DMS79 (cell line): ENCODE measurements around the gene PLXNA4.

Experiments used
- DNase-seq: peaks from one replicate; lab custom pipeline; 2025; lab: John Stamatoyannopoulos, UW

Gene PLXNA4

DNA sequence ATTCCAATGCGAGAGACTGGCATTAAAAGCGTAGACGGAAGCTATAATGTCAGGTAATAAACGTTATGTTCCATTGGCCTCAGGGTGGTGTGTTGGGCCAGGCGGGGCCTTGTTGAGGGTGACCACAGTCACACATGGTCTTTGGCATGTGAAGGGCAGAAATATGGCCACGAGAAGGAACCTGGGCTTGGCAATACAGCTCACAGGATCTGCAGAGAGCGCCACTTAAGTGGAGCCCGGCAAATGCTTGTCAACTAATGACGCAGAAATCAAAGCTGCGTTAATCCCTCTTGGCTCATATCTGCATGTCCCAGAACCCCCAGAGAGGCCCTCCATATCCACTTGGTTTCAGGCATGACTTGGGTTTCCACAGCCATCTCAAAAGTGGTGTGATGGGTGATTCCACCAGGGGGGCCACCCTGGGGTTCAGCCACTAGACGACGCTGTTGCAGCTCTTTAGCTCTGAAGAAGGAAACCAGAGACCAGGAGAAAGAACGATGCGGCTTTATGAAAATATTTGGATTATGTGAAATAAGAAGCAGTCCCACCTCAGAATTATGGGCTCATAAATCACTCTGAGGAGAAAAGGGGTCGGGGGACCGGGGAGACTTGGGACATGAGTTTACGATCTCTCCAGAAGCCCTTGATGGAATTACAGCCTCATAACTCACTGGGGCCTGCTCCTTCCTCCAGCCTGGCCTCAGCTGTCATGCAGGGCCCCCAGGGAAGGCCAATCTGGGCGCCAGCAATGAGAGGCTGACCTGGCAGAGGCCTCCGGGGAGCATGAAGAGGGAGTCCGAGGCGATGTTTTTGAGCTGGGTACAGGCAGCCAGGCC, 462.5 kb downstream of the PLXNA4 start:
- DNase-seq, result peak; percentile 99

DNA sequence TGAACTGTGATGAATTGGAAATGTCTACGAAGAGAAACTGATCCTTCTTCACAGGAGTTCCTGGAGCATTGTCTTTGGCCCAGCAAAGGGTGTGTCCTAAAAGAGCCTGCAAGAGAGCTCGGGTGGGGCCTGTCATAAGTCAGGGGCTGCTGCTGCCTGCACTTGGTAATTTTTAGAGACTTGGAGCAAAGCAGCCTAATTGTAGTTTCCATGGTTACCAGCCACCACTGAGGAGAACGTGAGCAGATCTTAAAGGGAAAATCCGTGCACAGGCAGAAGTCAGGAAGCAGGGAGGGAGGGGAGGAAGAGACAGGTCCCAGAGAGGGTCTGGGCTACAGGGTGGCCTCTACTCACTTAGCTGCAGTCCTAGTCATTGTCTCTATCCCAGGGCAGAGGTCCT, 463.6 kb downstream of the PLXNA4 start:
- peak; percentile 18 for DNase-seq

DNA sequence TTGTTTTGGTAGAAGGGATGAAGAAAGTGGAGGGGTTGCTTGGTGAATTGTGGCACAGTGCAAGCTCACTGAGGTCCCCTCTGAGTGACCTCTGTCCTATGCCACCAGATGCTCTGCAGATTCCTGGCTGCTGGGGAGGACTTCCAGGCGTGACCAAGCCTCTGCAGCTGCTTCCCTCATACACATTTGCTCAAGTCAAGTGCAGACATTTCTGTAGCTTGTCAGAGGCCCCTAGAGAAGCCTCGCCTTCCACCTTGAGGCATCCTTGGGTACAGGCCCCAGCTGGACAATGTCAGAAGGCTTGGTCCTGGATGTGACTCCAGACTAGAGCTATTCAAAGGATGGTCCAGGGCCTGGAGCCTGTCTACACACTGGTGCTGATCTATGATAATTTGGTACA, 464.2 kb downstream of the PLXNA4 start:
- no peak for DNase-seq

DNA sequence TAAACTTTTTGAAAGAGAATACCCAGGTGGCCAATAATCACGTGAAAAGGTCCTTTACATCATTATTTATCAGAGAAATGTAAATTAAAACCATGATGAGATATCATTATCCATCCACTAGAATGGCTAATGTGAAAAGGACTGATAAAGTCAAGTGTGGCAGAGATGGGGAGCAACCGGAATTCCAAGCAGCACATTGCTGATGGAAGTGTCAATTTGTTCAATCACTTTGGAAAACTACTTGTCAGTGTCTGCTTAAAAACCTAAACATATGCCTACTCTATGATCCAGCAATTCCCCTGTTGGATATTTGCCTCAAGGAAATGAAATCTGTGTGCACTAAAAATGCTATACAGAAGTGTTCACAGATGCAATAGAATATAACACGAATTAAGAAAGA, 465.6 kb downstream of the PLXNA4 start:
- DNase-seq, result no peak

DNA sequence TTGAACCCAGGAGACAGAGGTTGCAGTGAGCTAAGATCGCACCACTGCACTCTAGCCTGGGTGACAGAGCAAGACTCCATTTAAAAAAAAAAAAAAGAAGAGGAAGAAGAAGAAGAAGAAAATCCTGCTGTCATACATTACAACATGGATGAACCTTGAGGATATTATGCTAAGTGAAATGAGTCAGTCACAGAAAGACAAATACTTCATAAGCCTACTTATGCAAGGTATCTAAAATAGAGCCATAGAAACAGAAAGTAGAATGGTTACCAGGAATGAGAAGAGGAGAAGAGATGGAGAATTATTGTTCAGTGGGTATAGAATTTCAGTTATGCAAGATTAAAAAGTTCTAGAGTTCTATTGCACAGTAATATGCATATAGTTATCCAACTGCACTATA, 466.5 kb downstream of the PLXNA4 start:
- DNase-seq, result no peak

DNA sequence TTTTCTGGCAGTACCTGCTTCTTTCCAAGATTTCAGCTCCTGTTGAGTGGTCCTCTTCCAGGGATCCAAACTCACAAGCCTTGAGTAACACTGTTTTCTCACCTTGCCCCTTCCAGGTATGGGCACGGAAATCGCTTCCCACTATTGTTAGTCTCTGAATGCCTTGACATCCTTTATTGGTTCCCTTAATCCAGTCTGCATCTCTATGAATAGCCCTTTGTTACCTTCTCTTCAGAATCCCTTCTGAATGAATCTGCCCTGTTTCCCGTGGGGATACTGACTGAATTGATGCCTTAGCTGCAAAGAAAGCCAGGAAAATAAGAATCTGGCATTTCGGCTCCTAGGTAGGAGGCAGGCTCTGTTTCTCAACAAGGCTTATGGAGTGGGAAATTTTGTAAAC, 467.7 kb downstream of the PLXNA4 start:
- no peak for DNase-seq

DNA sequence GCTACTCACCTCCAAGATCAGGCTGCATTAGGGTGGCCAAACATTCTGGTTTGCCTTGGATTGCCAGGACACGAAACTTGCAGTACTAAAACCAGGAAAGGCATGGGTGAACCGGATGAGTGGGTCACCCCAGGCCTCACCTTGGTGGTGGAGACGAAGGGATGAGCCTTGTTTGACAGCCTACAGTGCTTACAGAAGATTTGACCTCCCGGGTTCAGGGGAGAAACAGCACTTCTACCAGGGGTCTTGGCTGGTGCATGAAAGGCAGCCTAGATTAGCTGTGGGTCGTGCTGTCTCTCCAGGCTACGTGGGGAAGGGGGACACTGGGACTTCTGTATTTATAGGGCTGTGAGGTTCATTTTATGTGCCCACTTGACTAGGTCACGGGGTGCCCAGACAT, 469.8 kb downstream of the PLXNA4 start:
- DNase-seq, result no peak

DNA sequence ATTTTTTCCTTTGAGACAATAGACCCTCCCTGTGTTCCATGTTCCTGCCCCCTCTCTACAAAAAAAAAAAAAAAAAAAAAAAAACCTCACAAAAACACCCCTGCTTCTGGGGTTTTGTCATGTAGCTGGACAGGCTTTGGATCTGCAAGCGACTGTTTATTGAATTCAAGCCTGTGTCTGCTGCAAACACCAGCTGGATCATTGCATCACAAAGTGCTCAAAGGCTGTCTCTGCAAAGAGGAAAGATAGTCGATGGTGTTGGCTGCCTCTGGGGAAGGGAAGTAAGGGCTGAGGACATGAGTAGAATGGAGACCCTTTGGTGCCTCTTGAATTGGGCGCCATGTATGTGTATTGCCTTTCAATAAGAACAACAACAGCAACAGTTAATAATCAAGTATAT, 471.2 kb downstream of the PLXNA4 start:
- DNase-seq, result no peak

DNA sequence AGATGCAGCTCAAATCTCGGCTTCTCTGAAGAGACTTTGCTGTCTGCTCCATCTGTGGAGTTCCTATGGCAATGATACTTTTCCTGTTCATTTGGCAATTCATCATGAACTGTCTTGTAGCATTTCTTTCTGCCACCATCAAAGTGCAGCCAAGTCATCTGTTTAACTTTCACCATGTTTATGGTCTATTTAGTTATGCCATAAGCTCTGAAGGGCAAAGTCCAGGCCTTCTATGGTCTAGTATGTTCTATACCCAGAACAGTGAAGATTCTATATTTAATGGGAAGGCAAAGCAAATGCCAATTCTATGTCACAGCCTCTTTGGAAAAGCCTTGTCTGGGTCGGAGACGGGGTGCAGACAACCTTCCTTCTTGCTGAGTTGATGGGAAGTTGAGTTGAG, 472.6 kb downstream of the PLXNA4 start:
- no peak for DNase-seq

DNA sequence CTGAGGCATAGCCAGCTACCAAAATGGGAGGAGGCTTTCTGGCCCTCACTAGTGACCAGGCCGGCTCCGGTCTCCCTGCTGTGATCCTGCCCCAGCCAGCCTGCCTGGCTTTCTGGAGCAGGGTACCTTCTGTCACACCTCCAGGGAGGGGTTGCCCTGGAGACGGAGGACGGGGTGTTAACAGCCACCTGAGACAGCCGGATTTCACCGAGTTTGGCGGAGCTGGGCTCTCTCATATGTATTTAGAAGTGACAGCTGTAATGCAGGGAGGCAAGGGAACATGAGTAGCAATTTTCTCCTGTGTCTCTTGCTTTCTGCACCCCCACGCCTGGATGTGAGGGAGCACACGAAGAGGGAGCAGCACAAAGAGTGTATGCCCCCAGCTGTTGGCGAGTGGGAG, 473.3 kb downstream of the PLXNA4 start:
- DNase-seq, result no peak

DNA sequence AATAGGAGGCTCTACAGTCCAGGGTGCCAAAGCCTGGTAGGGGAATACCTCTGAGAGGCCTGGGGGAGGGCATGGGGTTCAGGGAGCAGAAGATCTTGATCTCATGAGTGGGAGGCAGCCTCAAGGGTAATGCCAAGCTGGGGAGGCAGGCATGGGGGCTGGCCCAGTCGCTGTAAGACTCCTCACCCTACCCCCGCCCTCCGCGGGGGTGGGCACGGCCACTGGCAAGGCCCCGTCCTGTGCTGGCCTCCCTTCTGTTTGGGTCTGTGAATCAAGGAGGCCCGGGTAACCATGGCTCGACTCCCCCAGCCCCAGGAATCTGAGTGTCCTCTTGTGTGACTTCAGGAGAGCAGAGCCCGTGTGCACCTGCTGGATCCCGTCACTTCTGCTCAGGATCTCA, 473.9 kb downstream of the PLXNA4 start:
- DNase-seq, result no peak

DNA sequence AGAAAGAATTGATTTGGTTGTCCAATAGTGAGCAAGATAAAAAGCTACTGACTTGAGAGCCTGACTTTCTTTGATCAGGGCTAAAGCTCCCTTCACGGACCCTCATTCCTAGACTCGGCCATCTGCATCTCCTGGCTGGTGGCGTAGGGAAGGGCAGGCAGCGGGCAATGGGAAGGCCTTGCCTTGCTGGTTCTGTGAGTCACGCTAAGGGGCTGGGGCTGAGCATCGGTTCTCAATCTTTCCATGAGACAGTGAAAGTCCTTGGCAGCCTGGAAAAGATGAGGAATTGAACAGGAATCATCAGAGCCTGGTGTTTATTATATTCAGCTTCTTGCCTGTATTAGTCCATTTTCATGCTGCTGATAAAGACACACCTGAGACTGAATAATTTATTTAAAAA, 475.3 kb downstream of the PLXNA4 start:
- no peak for DNase-seq

DNA sequence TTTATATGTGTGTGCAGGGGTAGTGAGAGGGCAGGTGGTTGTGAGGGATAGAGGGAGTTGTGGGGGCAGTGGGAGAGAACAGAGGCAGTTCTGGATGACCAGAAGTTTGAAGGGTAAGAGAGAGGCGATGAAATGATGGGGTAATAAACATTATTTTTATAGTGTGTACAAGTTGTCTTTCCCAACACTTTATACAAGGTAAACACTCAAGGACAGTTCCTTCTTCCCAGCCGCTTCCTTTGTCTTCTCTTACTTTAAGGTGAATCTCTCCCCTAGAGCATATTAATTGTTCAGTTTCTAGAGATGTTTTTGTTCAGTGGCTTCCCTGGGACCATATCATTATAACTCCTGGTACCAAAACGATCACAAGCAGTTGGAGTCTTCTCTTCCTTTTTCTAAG, 475.8 kb downstream of the PLXNA4 start:
- DNase-seq, result no peak

DNA sequence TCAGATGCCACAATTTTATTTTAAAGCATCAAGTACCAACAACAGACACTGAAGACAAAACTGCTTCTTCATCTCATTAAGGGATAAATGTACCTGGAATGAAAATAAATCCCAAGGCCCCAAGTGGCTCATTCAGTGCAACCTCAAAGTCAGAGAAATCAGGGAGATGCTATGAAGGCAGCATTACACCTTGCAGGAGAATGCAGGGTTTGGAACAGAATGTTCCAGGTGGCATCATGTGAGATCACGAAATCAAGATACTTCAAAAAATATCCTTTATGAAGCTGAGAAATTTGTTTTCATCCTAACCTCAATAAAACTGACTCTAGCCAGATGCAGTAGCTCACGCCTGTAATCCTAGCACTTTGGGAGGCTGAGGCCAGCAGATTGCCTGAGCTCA, 477.1 kb downstream of the PLXNA4 start:
- no peak for DNase-seq

DNA sequence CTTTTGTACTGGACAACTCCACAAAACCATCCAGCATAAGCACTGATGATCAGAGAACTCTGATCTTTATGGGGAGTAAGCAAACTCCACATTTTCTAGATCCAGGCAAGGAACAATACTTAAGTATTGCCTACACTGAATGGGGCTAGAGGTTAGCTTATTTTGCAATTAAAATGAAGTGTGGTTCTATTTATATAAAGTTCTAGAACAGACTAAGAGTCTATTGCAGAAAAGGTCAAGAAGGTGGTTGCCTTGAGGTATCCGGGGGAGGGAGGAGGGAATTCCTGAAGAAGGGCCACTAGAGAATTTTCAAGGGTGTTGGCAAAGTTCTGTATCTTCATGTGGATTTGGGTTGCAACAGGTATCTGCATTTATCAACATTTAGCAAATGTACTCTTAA, 477.9 kb downstream of the PLXNA4 start:
- DNase-seq, result no peak

DNA sequence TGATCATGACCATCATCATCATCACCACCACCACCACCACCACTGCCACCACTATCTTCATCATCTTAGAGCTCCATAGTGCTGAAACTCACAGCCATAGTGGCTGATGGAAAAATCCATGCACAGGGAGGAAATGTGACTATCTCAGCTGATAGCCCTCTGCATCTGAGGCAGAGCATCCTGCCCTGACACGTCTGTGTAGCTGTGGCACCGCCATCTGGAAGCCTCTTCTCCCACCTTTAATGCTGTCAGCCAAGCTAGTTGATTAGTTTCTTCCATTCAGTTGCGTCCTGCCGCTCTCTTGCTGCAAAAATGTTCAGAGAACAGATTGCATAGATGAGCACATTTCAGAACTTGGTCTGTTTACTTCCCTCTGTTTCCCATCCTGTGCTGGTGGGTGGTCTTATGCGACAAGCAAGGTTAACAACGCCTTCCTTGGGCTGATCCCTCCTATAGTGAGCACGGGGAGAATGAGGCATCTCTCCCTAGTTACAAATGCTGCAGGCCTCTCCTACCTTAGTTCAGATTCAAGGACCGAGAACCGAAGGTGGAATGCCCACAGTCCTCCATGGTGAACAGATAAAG, 478.6 kb downstream of the PLXNA4 start:
- DNase-seq, result no peak

DNA sequence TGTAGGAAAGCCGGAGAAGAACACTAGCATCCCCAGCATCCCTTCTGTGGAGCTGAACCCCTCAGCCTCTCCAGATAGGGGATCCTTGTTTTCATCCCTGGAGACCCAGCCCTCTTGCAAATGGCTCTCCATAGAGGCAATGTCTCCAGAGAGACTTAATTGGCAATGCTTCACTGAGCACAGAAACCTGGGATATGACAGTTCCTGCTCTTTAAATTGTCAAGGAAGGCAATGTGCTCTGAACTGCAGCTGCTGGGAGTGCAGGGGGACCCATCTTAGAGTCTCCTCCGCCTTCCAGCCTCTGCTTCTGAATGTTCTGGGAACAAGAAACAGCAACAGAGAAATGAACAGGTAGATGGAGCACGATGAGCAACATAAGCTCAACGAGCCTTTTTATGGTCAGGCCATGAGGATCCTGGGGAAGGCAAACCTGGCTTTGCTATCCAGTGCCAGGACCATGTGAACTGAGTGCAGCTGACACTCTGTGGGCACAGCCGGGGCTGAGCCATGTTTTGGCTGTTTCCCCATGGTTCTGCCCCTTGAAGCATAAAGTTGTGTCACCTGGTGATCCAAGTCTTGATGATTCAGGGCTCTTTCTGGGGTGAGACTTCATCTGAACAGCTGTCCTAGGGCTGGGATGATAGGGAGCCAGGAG, 481.0 kb downstream of the PLXNA4 start:
- DNase-seq, result no peak

DNA sequence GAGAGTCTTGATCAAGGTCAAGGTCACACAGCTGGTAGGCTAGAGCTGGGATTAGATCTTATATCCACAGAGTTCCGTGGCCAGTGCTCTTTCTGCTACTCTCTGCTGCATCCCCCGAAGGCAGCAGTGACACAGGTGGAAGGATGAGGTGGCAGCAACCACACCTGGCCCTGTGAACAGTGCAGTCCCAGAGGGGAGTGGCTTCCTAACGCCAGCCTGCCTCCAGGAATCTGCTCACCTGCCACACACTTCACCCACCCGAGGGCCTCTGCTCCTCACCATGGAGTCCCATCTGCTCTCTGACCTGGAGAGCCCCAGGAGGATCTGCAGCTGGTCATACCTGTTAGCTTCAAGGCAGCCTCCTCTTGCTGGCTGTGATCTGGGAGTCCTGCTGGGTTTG, 484.2 kb downstream of the PLXNA4 start:
- DNase-seq, result peak; percentile 23

DNA sequence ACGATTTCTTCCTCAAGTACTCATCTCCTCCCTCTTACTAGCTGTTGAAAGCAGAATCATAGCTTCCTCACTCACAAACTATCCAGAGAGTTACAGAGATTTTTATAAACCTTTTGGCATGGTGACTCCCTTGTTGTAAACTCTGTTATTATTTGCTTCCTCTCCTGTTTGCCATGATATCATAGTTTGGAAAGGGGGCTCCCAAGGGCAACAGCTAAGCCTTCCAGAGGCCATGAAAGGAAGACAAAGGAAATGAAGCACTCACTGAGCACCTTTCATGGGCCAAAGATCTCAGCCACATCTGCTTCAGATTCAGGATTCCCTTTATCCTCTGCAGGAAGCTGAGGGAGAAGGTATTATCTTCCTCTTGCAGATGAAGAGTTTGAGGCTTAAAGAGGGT, 484.6 kb downstream of the PLXNA4 start:
- DNase-seq, result no peak

DNA sequence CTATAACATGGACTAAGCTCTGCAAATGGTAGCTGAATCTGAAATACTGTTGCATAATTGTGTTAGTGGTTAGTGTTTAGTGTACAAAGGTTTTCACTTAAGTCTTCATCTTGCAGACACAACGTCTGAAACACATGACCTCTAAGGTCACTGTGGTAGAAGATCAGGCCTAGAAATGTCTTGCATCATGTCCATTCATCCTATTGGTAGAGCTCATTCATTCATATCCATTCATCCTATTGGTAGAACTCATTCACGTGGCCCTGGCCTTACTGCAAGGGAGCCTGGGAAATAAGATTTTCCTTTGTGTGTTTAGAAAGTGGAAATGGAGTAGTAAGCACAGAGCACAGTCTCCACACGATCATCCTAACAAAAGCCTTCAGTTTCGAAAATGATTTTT, 485.8 kb downstream of the PLXNA4 start:
- DNase-seq, result no peak

DNA sequence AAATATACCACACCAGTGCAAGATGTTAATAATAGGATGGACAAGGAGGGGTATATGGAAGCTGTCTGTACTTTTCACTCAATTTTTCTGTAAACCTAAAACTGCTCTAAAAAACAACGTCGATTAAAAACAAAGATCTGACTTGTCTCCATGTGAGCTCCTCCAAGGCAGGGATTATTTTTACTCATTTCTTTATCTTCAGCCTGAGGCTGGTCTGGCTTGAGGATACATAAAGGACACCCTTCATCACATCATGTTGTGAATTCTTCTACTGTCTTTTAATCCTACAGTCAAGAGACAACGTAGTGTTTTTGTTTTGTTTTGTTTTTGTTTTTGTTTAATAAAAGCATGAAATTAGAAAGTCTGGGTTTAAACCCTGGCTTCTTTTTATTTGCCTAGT, 486.9 kb downstream of the PLXNA4 start:
- no peak for DNase-seq

DNA sequence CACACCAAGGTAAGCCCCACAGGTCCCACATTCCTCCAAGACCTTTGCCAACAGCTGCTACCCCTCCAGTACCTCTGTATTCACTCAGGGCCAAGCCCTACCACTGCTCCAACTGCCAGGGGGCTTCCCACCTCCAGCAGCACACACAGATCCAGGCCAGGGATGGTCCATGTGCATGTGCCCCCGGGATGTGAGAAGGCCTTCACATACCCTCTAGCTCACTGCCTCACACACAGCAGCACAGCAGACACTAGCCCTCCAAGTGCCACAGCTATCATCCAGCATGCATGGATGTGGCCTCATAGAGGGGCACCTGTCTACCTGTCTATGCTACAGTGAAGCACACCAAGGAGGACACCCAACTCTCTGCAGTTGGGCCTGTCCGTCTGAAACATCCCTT, 488.8 kb downstream of the PLXNA4 start:
- no peak for DNase-seq

DNA sequence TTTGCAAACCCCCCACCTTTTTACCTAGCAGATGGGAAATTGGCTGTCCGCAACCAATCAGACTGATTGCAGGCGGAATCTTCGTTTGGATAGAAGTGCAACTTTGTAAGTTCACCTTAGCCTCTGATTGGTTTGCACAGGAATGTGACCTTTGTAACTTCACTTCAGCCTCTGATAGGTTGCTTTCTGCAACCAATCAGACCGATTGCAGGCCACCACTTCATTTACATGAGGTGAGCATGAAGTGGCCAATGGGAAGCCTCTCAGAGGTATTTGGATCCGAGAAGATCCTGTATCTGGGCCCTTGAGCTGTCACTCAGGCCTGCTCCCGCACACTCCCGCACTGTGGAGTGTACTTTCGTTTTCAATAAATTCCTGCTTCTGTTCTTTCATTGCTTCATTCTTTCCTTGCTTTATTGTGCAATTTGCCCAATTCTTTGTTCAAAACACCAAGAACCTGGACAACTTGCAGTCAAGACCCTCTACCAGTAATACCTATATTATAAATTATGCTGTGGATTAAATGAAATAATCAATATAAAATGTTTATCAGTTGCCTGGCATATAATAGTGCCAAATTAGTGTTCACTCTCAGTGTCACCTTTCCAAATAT, 491.4 kb downstream of the PLXNA4 start:
- DNase-seq, result no peak
